Raji (cell line): ENCODE data around the gene TGM2.

ENCODE experiments used
- POLR2A ChIP-seq: IDR thresholded peaks from 2 replicates; pipeline ENCODE4 v1.6.1; 2011; ENCODE audit warnings: low read depth, low read length, control low read depth; ENCODE audit not compliant: insufficient read depth

Gene TGM2

DNA sequence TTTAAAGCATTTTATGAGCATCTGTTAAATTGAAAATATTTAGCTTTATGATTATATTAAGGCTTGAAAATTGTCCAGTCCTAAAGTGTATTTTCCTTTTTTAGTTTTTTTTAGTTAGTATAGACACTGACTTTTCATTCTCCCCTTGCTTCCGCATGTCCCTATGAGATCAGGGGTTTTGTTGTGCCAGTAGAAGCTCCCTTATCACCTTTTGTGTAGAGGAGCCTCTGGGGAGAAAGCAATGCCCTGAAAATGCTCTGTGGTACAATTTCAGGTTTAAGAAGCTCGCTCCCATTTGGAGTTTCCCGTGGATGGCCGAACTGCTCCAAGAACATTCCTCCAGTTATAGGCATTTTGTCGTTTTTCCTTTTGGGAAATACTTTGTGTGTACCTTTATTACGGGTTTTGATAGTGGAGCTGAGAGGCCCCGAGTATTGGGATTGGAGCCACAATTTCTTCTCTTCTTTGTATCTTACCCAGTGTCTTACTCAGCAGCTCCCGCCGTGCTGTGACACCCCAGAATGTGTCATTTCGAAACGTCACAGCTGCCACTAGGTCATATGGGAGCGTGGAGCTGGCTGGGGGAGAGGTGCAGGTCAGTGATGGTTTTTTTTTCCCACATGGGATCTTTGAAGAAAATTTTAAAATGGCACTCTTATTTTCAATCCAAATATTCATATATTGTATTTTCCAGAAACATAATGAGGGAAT is 81.6 kb downstream of the TGM2 start:
- no peak for TF ChIP-seq POLR2A

DNA sequence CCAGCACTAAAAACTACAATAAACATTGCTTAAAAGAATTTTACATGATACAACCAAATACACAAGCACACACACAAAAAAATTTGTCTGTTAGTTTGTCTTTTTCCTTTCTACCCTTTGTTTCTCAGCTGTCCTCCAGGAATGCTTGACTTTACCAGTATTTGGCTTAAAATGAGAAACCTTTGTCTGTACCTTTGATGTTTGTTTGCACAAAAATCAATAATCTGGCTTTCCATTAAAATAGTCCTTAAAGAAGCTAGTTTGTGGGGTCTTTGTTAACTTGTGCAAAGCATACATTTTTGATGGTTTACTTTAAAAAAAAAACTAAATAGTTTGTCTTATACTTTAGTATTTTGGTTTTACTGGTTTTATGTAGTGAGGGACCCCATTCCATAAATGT is 82.2 kb downstream of the TGM2 start:
- no peak for TF ChIP-seq POLR2A

DNA sequence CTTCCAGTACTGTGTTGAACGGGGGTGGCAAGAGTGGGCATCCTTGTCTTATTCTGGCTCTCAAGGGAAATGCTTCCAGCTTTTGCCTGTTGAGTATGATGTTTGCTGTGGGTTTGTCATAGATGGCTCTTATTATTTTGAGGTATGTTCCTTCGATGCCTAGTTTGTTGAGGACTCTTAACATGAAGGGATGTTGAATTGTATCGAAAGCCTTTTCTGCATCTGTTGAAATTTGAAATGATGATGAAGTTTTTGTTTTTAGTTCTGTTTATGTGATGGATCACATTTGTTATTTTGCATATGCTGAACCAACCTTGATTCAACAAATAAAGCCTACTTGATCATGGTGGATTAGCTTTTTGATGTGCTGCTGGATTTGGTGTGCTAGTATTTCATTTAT is 83.5 kb downstream of the TGM2 start:
- no peak for TF ChIP-seq POLR2A

DNA sequence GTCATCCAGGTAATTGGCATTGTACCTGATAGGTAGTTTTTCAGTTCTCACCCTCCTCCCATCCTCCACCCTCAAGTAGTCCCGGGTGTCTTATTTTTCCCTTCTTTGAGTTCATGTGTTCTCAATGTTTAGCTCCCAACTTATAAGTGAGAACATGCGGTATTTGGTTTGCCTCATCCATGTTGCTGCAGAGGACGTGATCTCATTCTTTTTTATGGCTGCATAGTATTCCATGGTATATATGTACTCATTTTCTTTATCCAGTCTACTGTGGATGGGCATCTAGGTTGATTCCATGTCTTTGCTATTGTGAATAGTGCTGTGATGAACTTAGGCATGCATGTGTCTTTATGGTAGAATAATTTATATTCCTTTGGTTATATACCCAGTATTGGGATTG is 85.7 kb downstream of the TGM2 start:
- TF ChIP-seq POLR2A: no peak

DNA sequence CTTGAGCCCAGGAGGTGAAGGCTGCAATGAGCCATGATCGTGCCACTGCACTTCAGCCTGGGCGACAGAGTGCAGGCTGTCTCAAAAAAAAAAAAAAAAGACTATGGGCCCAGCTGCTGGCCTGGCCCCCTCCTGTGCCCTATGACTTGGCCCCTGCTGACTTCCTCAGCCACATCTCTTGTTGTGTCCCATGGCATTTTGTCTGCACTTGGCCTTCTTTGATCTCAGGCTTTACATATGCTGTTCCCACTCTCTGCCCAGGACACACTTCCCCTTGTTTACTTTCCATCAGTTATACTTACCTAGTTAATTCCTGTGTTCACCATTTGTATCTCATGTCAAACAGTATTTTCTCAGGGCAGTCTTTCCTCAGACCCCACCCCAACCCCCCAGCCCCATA is 87.0 kb downstream of the TGM2 start:
- TF ChIP-seq POLR2A: no peak
